H9 (cell line): Measurements from ENCODE around the gene RAD23A. TPM values are rescaled to one million over a fixed set of nuclear protein-coding genes. Genes with fewer than 3 reads are reported as not detected.

Source experiments
- DNase-seq: peaks from one replicate; pipeline ENCODE4 v3.0.0-alpha.2; 2017
- H2AFZ ChIP-seq: one replicate; pipeline ENCODE4 v1.6.1; 2013; ENCODE audit warnings: mild to moderate bottlenecking, low read length, control low read depth, moderate library complexity
- H2AK5ac ChIP-seq: 2 replicates; pipeline ENCODE4 v1.6.1; 2013; ENCODE audit warnings: low read length, control low read depth, mixed read lengths; ENCODE audit not compliant: insufficient read length
- H2BK120ac ChIP-seq: one replicate; pipeline ENCODE4 v1.6.1; 2013; ENCODE audit warnings: low read depth, mild to moderate bottlenecking, low read length, control low read depth, inconsistent platforms; ENCODE audit not compliant: poor library complexity, severe bottlenecking
- H2BK12ac ChIP-seq: 2 replicates; pipeline ENCODE4 v1.6.1; 2013; ENCODE audit warnings: low read length, control low read depth, mixed read lengths, low read depth; ENCODE audit not compliant: insufficient read length
- H2BK15ac ChIP-seq: 2 replicates; pipeline ENCODE4 v1.6.1; 2013; ENCODE audit warnings: low read depth, low read length, control low read depth
- H2BK20ac ChIP-seq: one replicate; pipeline ENCODE4 v1.6.1; 2013; ENCODE audit warnings: low read depth, mild to moderate bottlenecking, low read length, control low read depth, inconsistent platforms; ENCODE audit not compliant: poor library complexity, severe bottlenecking
- H2BK5ac ChIP-seq: 2 replicates; pipeline ENCODE4 v1.6.1; 2013; ENCODE audit warnings: low read length, control low read depth, mixed read lengths; ENCODE audit not compliant: insufficient read length
- H3K14ac ChIP-seq: 2 replicates; pipeline ENCODE4 v1.6.1; 2013; ENCODE audit warnings: low read length, control low read depth; ENCODE audit not compliant: insufficient read depth
- H3K18ac ChIP-seq: 2 replicates; pipeline ENCODE4 v1.6.1; 2013; ENCODE audit warnings: low read depth, mild to moderate bottlenecking, mixed read lengths, low read length, control low read depth; ENCODE audit not compliant: insufficient read length
- H3K23ac ChIP-seq: 2 replicates; pipeline ENCODE4 v1.6.1; 2013; ENCODE audit warnings: low read length, control low read depth, mixed read lengths, low read depth; ENCODE audit not compliant: insufficient read length
- H3K23me2 ChIP-seq: 2 replicates; pipeline ENCODE4 v1.6.1; 2013; ENCODE audit warnings: low read depth, mild to moderate bottlenecking, mixed read lengths, low read length, control low read depth; ENCODE audit not compliant: insufficient read length, poor library complexity, severe bottlenecking
- H3K27ac ChIP-seq: 2 replicates; pipeline ENCODE4 v1.5.1; 2013; ENCODE audit warnings: low read length, control low read depth, mixed read lengths, low read depth; ENCODE audit not compliant: insufficient read length
- H3K27me3 ChIP-seq: 2 replicates; pipeline ENCODE4 v1.6.1; 2013; ENCODE audit warnings: low read length, control low read depth, inconsistent platforms; ENCODE audit not compliant: insufficient read depth
- H3K4ac ChIP-seq: 2 replicates; pipeline ENCODE4 v1.6.1; 2013; ENCODE audit warnings: low read depth, mild to moderate bottlenecking, control low read depth, inconsistent platforms, low read length, moderate library complexity
- H3K4me1 ChIP-seq: 2 replicates; pipeline ENCODE4 v1.6.1; 2013; ENCODE audit warnings: low read length, control low read depth, inconsistent platforms; ENCODE audit not compliant: insufficient read depth
- H3K4me2 ChIP-seq: 2 replicates; pipeline ENCODE4 v1.6.1; 2013; ENCODE audit warnings: low read length, control low read depth, mixed read lengths; ENCODE audit not compliant: insufficient read length, insufficient read depth
- H3K56ac ChIP-seq: 2 replicates; pipeline ENCODE4 v1.6.1; 2013; ENCODE audit warnings: low read depth, mild to moderate bottlenecking, mixed read lengths, low read length, control low read depth; ENCODE audit not compliant: insufficient read length
- H3K79me1 ChIP-seq: 2 replicates; pipeline ENCODE4 v1.6.1; 2013; ENCODE audit warnings: low read depth, mild to moderate bottlenecking, moderate library complexity, low read length, control low read depth, inconsistent platforms; ENCODE audit not compliant: insufficient read depth, poor library complexity, severe bottlenecking
- H3K79me2 ChIP-seq: 2 replicates; pipeline ENCODE4 v1.6.1; 2013; ENCODE audit warnings: low read length, control low read depth, inconsistent platforms; ENCODE audit not compliant: insufficient read depth
- H3K9ac ChIP-seq: 2 replicates; pipeline ENCODE4 v1.6.1; 2013; ENCODE audit warnings: low read length, control low read depth, mixed read lengths; ENCODE audit not compliant: insufficient read length; ENCODE audit errors: extremely low read depth
- H3K9me3 ChIP-seq: one replicate; pipeline ENCODE4 v1.6.1; 2013; ENCODE audit warnings: low read depth, low read length, inconsistent platforms; ENCODE audit not compliant: control insufficient read depth
- H3T11ph ChIP-seq: one replicate; pipeline ENCODE4 v1.6.1; 2013; ENCODE audit warnings: mild to moderate bottlenecking, low read length, control low read depth, inconsistent platforms
- H4K20me1 ChIP-seq: one replicate; pipeline ENCODE4 v1.6.1; 2013; ENCODE audit not compliant: control insufficient read depth, insufficient read length, insufficient read depth
- H4K5ac ChIP-seq: 2 replicates; pipeline ENCODE4 v1.6.1; 2013; ENCODE audit warnings: low read depth, mild to moderate bottlenecking, mixed read lengths, low read length, control low read depth; ENCODE audit not compliant: insufficient read length
- H4K8ac ChIP-seq: replicated peaks from 2 replicates; pipeline ENCODE4 v1.6.1; 2013; ENCODE audit warnings: low read length, control low read depth, mixed read lengths, low read depth; ENCODE audit not compliant: insufficient read length
- H4K91ac ChIP-seq: 2 replicates; pipeline ENCODE4 v1.6.1; 2013; ENCODE audit warnings: low read depth, mild to moderate bottlenecking, moderate library complexity, mixed read lengths, low read length, control low read depth; ENCODE audit not compliant: insufficient read length
- H3K27ac Mint-ChIP-seq, 3 experiments: 2 replicates in 2 of 3; 3 replicates in 1 of 3; pipeline ENCODE4 v1.8.0; 2020 to 2021; ENCODE audit warnings: mixed read lengths in 3 of 3, mild to moderate bottlenecking in 1 of 3, moderate library complexity in 1 of 3
- H3K27me3 Mint-ChIP-seq: 2 replicates; pipeline ENCODE4 v1.8.0; 2021; ENCODE audit warnings: low read depth, mild to moderate bottlenecking, moderate library complexity, mixed read lengths
- H3K36me3 Mint-ChIP-seq, 3 experiments: 2 replicates in 2 of 3; 3 replicates in 1 of 3; pipeline ENCODE4 v1.8.0; 2020 to 2021; ENCODE audit warnings: low read depth in 3 of 3, mixed read lengths in 3 of 3; ENCODE audit not compliant: insufficient read depth in 1 of 3
- H3K4me1 Mint-ChIP-seq, 2 experiments: 2 replicates each; pipeline ENCODE4 v1.8.0; 2020; ENCODE audit warnings: mixed read lengths in 2 of 2
- H3K4me3 Mint-ChIP-seq, 2 experiments: 2 replicates in 1 of 2; 3 replicates in 1 of 2; pipeline ENCODE4 v1.8.0; 2020 to 2021; ENCODE audit warnings: mild to moderate bottlenecking in 2 of 2, mixed read lengths in 2 of 2, moderate library complexity in 1 of 2
- H3K9me3 Mint-ChIP-seq, 2 experiments: 2 replicates in 1 of 2; 3 replicates in 1 of 2; pipeline ENCODE4 v1.8.0; 2020; ENCODE audit warnings: mild to moderate bottlenecking in 2 of 2, mixed read lengths in 2 of 2, moderate library complexity in 1 of 2
- WGBS: extraction: QIAGEN DNeasy Blood & Tissue Kit; methylation state at CpG from one replicate; pipeline ENCODE4 v1.1.7; 2013; ENCODE audit warnings: missing lambda C conversion rate, low lambda C conversion rate, mixed read lengths; ENCODE audit not compliant: insufficient read length; ENCODE audit errors: extremely low coverage; 5-methylcytosine and 5-hydroxymethylcytosine counted together
- microRNA-seq: library from miRNA; unstranded; fragments of <30 nt; microRNA quantifications from one replicate; pipeline ENCODE4, GENCODE V29; 2020; ENCODE audit warnings: borderline microRNAs expressed
- total RNA-seq: library from RNA; stranded (reverse); gene quantifications from 2 replicates; pipeline ENCODE4 v1.2.1, GENCODE V29; 2021
- TF ChIP-seq, protein P1 (sequence below): fragments of 200-600 bp; sonication (generic); conservative IDR thresholded peaks from 3 replicates; pipeline ENCODE4 v1.8.0; 2021; ENCODE audit warnings: antibody characterized with exemption, mild to moderate bottlenecking

RAD23A gene
- total RNA-seq, 1 experiment from 2014 or later, result 62.2 TPM

- H3K27ac ChIP-seq, result no peak overlapping the region
- no peak overlapping the region for H3K18ac ChIP-seq
- H3K4me3 Mint-ChIP-seq, result no peak overlapping the region; a peak in 1 of 5 replicates
- no peak overlapping the region for H2AK5ac ChIP-seq
- H4K5ac ChIP-seq, result no peak overlapping the region
- H3K23me2 ChIP-seq, result no peaks in the 10 kb centered on the region
- H3K36me3 Mint-ChIP-seq, result no peaks in the 10 kb centered on the region
- no peak overlapping the region for H2BK5ac ChIP-seq
- H2BK12ac ChIP-seq, result no peak overlapping the region
- H3K4me1 ChIP-seq, result no peaks in the 10 kb centered on the region
- H3K27me3 ChIP-seq, result peaks cover 28% of the 10 kb centered on the region; the same call in 1 of the 2 replicates
- H3K79me2 ChIP-seq, result no peaks in the 10 kb centered on the region
- no peak overlapping the region for H3T11ph ChIP-seq
- H3K14ac ChIP-seq, result no peak overlapping the region
- H2AFZ ChIP-seq, result no peak overlapping the region
- no peak overlapping the region for H3K27ac Mint-ChIP-seq
- no peak overlapping the region for H3K56ac ChIP-seq
- TF ChIP-seq, protein P1, sequence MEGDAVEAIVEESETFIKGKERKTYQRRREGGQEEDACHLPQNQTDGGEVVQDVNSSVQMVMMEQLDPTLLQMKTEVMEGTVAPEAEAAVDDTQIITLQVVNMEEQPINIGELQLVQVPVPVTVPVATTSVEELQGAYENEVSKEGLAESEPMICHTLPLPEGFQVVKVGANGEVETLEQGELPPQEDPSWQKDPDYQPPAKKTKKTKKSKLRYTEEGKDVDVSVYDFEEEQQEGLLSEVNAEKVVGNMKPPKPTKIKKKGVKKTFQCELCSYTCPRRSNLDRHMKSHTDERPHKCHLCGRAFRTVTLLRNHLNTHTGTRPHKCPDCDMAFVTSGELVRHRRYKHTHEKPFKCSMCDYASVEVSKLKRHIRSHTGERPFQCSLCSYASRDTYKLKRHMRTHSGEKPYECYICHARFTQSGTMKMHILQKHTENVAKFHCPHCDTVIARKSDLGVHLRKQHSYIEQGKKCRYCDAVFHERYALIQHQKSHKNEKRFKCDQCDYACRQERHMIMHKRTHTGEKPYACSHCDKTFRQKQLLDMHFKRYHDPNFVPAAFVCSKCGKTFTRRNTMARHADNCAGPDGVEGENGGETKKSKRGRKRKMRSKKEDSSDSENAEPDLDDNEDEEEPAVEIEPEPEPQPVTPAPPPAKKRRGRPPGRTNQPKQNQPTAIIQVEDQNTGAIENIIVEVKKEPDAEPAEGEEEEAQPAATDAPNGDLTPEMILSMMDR, result no peak
- no peaks in the 10 kb centered on the region for H3K9me3 Mint-ChIP-seq
- H3K9me3 ChIP-seq, result no peaks in the 10 kb centered on the region
- H2BK20ac ChIP-seq, result no peak overlapping the region
- no peak overlapping the region for H3K4ac ChIP-seq
- H3K4me1 Mint-ChIP-seq, result 0 out of 4 replicates have a peak, but pooled peaks cover 0 to 5% of the 10 kb centered on the region in 2 experiments
- no peak overlapping the region for H3K9ac ChIP-seq
- peaks cover 97% of the 10 kb centered on the region for H3K27me3 Mint-ChIP-seq
- H3K23ac ChIP-seq, result no peak overlapping the region
- H4K91ac ChIP-seq, result no peak overlapping the region
- H2BK15ac ChIP-seq, result no peak overlapping the region
- no peak overlapping the region for H3K4me2 ChIP-seq
- no peak overlapping the region for H4K8ac ChIP-seq
- WGBS, result no CpG with 5 or more reads among the region's 15 CpGs
- DNase-seq, result no peak
- peaks cover 2% of the 10 kb centered on the region for H4K20me1 ChIP-seq
- no peaks in the 10 kb centered on the region for H3K79me1 ChIP-seq
- H2BK120ac ChIP-seq, result no peak overlapping the region
These were observed 57.4 kb downstream of the RAD23A start for GRCh38 chr19:13003081-13003480.

Small RNA genes within 50 kb of the gene (microRNA-seq; reads per million reads assigned to microRNA genes)
- gene MIR5695 (not detected), gene MIR6515 (0.70 reads per million)

Other genes with a start within 250 kb of the RAD23A start
- 10.8 and 11.7 TPM in 2 replicates for gene FBXW9, start 249.2 kb upstream of the RAD23A start, total RNA-seq
- gene TNPO2, start 221.9 kb upstream of the RAD23A start, total RNA-seq, result 149 and 159 TPM in 2 replicates
- gene TRIR, start 211.2 kb upstream of the RAD23A start, total RNA-seq, result 154 and 161 TPM in 2 replicates
- 81.3 and 81.6 TPM in 2 replicates for gene GET3, start 208.4 kb upstream of the RAD23A start, total RNA-seq
- gene BEST2, start 194.1 kb upstream of the RAD23A start, total RNA-seq, result 1.6 and 2.0 TPM in 2 replicates
- 56.8 and 64.7 TPM in 2 replicates for gene HOOK2, start 170.3 kb upstream of the RAD23A start, total RNA-seq
- gene JUNB, start 154.4 kb upstream of the RAD23A start, total RNA-seq, result 15.9 and 18.0 TPM in 2 replicates
- gene PRDX2, start 144.1 kb upstream of the RAD23A start, total RNA-seq, result 468 and 485 TPM in 2 replicates
- 45.8 and 48.1 TPM in 2 replicates for gene THSD8, start 143.8 kb upstream of the RAD23A start, total RNA-seq
- 79.5 and 86.0 TPM in 2 replicates for gene RNASEH2A, start 139.3 kb upstream of the RAD23A start, total RNA-seq
- 5.6 and 6.4 TPM in 2 replicates for gene RTBDN, start 111.3 kb upstream of the RAD23A start, total RNA-seq
- 11.8 and 15.1 TPM in 2 replicates for gene MAST1, start 107.3 kb upstream of the RAD23A start, total RNA-seq
- 23.8 and 26.0 TPM in 2 replicates for gene DNASE2, start 64.4 kb upstream of the RAD23A start, total RNA-seq
- 0.37 and 0.53 TPM in 2 replicates for gene KLF1, start 58.7 kb upstream of the RAD23A start, total RNA-seq
- 53.2 and 54.4 TPM in 2 replicates for gene GCDH, start 54.7 kb upstream of the RAD23A start, total RNA-seq
- gene SYCE2, start 26.6 kb upstream of the RAD23A start, total RNA-seq, result 1.4 and 1.9 TPM in 2 replicates
- gene FARSA, start 12.2 kb upstream of the RAD23A start, total RNA-seq, result 108 and 110 TPM in 2 replicates
- gene CALR, start 7.3 kb upstream of the RAD23A start, total RNA-seq, result 887 and 938 TPM in 2 replicates
- 44.5 and 45.6 TPM in 2 replicates for gene GADD45GIP1, start 11.4 kb downstream of the RAD23A start, total RNA-seq
- 0.11 and 0.13 TPM in 2 replicates for gene DAND5, start 23.7 kb downstream of the RAD23A start, total RNA-seq
- gene NFIX, start 49.6 kb downstream of the RAD23A start, total RNA-seq, result 0.20 and 0.31 TPM in 2 replicates
- gene LYL1, start 157.0 kb downstream of the RAD23A start, total RNA-seq, result 0.63 and 0.86 TPM in 2 replicates
- 92.8 and 95.7 TPM in 2 replicates for gene TRMT1, start 170.9 kb downstream of the RAD23A start, total RNA-seq
- 198 and 210 TPM in 2 replicates for gene NACC1, start 172.4 kb downstream of the RAD23A start, total RNA-seq
- gene STX10, start 204.5 kb downstream of the RAD23A start, total RNA-seq, result 39.4 and 40.5 TPM in 2 replicates
- gene IER2, start 204.5 kb downstream of the RAD23A start, total RNA-seq, result 160 and 165 TPM in 2 replicates